ENCODE results near the gene ESAM. TPM values are rescaled to one million over a fixed set of nuclear protein-coding genes. Genes with fewer than 3 reads are reported as not detected.

Gene ESAM, protein sequence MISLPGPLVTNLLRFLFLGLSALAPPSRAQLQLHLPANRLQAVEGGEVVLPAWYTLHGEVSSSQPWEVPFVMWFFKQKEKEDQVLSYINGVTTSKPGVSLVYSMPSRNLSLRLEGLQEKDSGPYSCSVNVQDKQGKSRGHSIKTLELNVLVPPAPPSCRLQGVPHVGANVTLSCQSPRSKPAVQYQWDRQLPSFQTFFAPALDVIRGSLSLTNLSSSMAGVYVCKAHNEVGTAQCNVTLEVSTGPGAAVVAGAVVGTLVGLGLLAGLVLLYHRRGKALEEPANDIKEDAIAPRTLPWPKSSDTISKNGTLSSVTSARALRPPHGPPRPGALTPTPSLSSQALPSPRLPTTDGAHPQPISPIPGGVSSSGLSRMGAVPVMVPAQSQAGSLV
- 10.9 to 15.1 TPM (median 13.5 TPM) in 5 replicates for total RNA-seq (2022; extraction: Qiagen RNA extraction)

DNA sequence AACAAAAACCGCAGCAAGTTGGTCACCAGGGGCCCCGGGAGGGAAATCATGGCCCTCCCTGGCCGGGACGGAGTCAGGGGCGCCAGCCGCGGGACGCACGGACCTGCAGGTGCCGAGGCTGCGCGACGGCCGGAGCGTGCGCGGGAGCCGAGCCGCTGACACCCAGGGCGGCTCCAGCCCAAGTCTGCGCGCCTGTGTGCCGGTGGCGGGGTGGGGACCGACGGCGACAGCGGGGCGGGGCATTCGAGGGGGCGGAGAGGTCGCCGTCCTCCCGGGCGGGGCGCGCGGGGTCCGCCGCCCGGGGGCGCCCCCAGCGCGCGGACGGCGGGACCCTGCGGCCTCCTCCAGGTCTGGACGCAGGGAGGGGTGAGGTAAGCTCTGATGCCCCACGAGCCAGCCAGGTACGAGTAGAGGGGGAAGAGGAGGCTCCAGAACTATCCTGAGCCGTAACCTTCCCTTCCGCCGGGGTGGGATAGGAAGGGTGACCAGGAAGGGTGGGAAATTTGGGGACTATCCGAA, at the start of gene ESAM:
Gene ESAM, minus strand, starts transcription at position 186 of the 519 bp plus-strand sequence. Its CDS starts 136 bp downstream, at position 50.

DNA sequence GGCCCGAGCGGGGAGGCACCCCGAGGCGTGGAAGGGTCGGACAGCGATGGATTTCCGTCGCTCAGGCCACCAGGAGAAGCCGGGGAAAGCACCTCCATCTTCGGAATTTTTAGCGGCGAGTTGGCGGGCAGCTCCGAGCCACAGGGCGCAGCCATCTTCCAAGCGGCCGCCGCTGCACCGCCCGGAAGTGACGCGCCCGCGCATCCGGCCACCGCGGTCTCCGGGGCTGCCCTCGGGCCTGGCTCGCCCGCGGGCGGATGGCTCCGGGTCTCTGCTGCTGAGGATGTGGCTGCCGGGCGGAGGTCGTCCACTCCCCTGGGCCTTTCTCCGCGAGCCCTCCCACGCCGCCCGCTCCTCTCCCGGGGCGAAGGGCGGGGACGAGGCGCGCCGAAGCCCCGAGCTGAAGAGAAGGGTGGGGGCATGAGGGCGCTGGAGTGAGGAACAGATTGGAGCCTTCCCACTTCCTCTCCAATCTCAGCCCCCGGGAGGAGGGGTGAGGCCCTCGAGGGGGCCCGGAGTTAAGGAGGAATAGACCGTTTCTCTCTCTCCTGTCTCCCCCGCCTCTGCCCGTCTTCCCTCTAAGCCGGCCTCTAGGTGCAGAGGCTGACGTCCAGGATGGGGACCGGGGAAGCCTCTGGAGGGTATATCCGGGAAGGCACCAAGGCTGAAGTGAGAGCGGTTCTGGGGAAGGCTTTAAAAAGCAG, 38.3 kb upstream of the ESAM start, which contains the start of gene MSANTD2:
Gene MSANTD2, minus strand, starts transcription at position 181 of the 704 bp plus-strand sequence. Its CDS starts 26 bp downstream, at position 155.

DNA sequence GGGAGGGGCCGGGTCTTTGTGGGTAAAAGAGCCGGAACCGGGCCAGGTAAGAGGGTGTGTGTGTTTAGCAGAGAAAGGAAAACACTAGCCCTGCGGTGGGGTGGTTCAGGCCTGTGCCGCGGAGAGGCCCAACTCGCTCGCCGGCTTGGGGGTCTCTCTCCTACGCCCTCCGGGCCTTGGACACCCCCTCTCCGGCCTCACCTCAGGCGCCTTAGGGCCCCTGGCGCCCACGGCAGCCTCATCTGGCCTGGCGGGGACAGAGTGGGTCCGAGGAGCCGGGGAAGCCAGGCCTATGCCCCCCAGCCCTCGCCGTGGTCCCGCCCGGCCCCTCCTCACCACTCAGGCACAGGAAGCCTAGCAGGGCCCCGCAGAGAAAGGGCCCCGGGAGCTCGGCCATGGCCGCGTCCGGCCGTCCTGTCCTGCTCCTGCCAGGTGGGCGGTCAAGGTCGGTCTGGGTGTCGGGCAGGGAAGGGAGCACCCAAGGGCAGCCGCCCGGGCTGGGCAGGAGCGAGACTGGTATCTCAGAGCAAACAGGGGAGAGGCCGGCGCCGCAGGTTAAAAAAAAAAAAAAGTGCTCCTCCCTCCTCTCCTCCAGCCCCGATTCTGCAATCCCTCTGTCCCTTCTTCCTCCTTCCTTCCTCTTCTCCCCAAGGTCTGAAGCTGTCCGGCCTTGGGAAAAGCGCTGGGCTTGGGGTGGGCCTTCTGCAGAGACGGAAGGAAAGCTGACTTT, 10.2 kb downstream of the ESAM start, which contains the start of gene VSIG2:
Gene VSIG2, minus strand, starts transcription at position 515 of the 730 bp plus-strand sequence. Its CDS starts 118 bp downstream, at position 397.

DNA sequence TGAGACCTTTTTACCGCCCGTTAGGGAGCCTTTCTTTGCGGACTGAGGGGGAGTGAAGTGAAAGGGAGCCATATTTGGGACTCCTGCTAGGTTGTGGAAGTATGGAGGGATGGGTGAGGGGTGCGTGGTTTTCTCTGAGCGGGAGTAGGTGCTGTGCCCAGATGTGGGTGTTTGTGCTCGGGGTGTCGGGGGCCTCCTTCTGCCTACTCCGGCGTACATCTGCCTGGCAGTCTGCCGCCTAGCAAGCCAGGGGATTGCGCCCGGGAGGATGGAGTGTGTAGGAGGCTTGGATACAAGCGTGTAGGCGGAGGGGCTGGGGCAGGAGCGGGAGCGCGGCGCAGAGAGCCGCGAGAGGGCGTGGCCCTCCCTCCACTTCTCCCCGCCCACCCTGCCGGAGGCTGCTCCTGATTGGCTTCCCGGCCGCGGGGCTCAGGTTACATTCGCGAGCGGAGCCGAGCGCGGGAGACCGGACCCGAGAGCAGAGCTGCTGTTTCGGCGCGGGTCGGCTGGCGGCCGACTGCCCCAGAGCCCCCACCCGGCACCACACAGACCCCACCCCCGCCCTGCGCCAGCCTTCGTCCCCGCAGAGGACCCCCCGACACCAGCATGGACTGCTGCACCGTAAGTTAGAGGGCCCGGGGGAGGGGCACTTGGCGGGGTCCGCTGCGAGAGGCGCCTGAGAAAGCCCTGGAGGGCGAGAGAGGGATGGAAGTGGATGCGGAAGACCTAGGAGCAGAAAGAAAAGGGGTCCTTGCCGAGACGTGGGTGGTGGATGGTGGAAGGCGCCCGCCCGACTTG, 22.4 kb downstream of the ESAM start, which contains the start of gene NRGN:
Gene NRGN, plus strand, starts transcription at position 464 of the 798 bp plus-strand sequence. Its CDS starts 143 bp downstream, at position 607.

Other genes with a start within 250 kb of the ESAM start
- not detected in 5 replicates for gene OR8B12, start 218.6 kb downstream of the ESAM start, total RNA-seq (2022; extraction: Qiagen RNA extraction)
- gene OR8A1, start 192.3 kb downstream of the ESAM start, total RNA-seq (2022; extraction: Qiagen RNA extraction) = not detected in 5 replicates
- not detected in 5 replicates for gene PANX3, start 150.9 kb downstream of the ESAM start, total RNA-seq (2022; extraction: Qiagen RNA extraction)
- 15.7 to 18.2 TPM (median 16.2 TPM) in 5 replicates for gene TBRG1, start 139.4 kb downstream of the ESAM start, total RNA-seq (2022; extraction: Qiagen RNA extraction)
- gene SIAE, start 88.6 kb downstream of the ESAM start, total RNA-seq (2022; extraction: Qiagen RNA extraction) = 13.0 to 17.2 TPM (median 14.6 TPM) in 5 replicates
- gene SPA17, start 88.4 kb downstream of the ESAM start, total RNA-seq (2022; extraction: Qiagen RNA extraction) = 16.6 to 30.9 TPM (median 18.9 TPM) in 5 replicates
- gene NRGN, start 22.3 kb downstream of the ESAM start, total RNA-seq (2022; extraction: Qiagen RNA extraction) = 6.4 to 10.9 TPM (median 9.7 TPM) in 5 replicates
- not detected in 5 replicates for gene VSIG2, start 10.0 kb downstream of the ESAM start, total RNA-seq (2022; extraction: Qiagen RNA extraction)
- 5.5 to 6.3 TPM (median 5.8 TPM) in 5 replicates for gene MSANTD2, start 38.1 kb upstream of the ESAM start, total RNA-seq (2022; extraction: Qiagen RNA extraction)
- gene ROBO3, start 103.1 kb upstream of the ESAM start, total RNA-seq (2022; extraction: Qiagen RNA extraction) = 2.2 to 2.8 TPM (median 2.6 TPM) in 5 replicates
- not detected in 5 replicates for gene ROBO4, start 135.6 kb upstream of the ESAM start, total RNA-seq (2022; extraction: Qiagen RNA extraction)
- gene HEPN1, start 157.0 kb upstream of the ESAM start, total RNA-seq (2022; extraction: Qiagen RNA extraction) = not detected in 5 replicates
- gene HEPACAM, start 173.8 kb upstream of the ESAM start, total RNA-seq (2022; extraction: Qiagen RNA extraction) = not detected in 5 replicates
- 0.44 to 0.86 TPM (median 0.70 TPM) in 5 replicates for gene CCDC15, start 191.9 kb upstream of the ESAM start, total RNA-seq (2022; extraction: Qiagen RNA extraction)

All from A549 treated with Mapracorat at 1 μM for 4 hours (cell line).